NOMO-1 (cell line): ENCODE measurements around the gene PGGHG.

Source experiments
- DNase-seq, 2 experiments: peaks; one replicate each; lab custom pipeline; 2025; ENCODE audit not compliant: unreplicated experiment in 2 of 2; lab: John Stamatoyannopoulos, UW

PGGHG gene

DNA sequence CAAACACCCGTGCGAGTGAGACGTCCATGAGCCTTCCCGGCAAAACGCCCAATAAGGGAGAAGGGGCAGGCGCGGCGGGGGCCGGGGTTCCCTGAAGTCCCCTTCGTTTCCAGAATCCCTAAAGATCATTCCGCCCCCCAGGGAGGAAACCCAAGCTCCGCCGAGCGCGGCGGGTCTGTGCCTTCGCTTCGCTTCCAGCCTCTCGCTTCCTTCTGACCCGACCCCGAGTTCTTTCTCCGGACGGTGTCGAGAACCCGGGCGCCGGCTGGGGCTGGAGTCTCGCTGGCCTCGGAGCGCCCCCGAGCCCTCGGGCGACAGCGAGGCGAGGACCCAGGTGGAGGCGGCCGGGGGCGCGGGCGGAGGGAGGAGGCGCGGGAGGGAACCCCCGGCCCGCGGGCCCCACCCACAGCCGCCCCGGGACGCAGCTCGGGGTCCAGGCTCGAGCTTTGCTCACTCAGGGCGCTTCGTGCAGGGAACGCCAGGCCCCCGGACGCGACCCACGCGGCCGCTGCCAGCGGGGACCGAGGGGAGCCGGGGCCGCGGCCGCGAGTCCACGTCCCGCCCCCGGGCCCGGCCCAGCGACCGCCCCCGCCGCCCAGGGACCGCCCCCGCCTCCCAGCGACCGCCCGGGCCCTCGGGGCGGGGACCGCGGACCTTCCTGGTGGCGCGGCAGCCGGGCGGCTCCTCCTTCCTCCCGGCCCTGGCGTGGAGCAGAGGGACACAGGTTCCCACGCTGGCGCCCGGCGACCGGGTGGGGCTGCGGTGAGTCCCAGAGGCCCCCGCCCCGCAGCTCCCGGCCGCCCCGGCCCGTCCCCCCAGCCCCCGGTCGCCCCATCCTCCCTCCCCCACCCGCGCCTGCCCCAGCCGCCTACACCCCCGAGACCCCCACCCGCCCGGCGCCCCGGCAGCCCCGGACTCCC, at the start of gene PGGHG:
Gene PGGHG, plus strand, starts transcription at position 649 of the 920 bp plus-strand sequence. CDS start 691 bp downstream, outside the sequence.
- DNase-seq: peak; percentile 28 to 57

DNA sequence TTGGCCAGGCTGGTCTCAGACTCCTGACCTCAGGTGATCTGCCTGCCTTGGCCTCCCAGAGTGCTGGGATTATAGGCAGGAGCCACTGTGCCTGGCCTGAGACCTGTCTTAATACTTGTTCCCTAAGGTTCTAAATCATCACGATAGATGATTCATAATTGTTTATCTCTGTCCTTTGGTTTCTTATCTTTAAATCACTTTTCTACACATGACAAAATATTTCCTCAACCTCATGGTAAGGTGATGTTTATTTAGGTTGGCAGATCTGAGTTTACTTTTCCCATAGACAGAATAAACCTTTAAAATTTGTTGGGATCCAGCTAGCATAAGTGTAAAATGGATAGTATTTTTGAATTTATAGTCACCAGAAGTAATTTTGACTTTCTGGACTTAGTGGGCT, 48.6 kb upstream of the PGGHG start:
- no peak for DNase-seq

DNA sequence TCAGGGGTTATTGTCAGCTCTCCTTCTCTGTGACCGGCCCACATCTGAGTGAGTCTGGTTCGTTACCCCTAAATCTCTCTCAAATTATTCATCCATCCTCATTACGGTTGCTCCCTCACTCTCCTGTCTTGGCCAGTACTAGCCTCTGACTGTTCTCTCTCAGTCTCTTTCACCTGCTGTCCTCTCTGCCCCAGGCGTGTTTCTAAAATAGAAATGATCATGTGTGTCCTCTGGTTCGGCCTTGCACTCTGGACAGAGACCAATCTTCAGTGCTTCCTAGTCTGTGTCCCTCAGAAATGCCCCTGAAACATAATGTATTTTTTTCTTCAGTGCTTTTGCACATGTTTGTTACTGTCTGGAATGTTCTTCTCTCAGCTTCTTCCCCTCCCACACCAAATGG, 47.3 kb upstream of the PGGHG start:
- no peak for DNase-seq

DNA sequence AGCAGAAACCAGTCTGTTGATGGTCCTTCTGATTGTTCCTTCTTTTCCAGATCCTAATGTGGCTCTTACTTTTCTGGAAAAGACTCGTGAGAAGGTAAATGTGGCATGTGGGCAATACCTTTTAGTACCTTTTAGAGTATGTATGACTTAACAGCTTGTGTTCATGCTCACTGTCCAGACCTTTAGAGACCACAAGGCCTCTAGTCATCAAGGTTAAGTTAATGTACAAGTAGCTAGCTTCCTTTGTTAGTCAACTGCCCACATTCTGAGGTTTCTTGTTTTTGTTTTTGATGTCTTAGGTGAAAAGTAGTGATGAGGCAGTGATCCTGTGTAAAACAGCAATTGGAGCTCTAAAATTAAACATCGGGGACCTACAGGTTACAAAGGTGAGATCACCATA, 44.5 kb upstream of the PGGHG start:
- DNase-seq: no peak

DNA sequence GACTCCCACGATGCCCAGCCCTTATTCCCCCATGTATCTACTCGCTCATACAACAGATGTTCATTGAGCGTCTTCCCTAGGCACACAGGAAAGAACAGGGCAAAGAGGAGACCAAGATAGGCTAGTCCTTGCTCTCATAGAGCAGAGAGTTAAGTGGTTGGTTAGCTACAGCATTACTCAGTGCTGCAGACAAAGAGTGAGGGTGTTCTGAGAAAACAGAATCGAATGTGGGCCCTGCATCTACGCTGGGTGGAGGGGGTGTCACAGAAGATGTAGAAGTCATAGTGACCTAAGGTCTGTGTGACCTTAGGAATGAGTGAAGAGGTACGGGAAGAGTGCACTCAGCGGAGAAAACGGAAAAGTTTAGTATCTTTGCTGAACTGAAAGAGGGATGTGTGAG, 39.9 kb upstream of the PGGHG start:
- no peak for DNase-seq

DNA sequence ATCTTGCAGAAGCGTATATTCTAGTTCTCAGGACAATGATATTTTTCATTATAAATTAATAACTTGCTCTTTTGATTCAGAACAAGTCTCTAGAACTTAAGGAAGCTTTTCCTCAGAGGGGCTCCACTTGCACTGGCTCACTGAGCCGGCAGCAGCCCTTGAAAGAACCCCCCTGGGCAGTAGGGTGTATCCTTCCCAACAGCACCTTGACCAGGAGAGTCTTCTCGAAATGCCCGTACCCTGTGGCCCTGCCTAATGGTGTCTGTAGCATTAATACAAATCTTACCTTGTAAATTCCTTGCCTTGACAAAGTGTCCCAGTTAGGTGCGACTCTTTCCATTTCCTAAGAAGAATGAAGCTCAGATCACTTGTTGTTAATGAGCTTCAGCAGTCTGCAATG, 38.7 kb upstream of the PGGHG start:
- DNase-seq: no peak

DNA sequence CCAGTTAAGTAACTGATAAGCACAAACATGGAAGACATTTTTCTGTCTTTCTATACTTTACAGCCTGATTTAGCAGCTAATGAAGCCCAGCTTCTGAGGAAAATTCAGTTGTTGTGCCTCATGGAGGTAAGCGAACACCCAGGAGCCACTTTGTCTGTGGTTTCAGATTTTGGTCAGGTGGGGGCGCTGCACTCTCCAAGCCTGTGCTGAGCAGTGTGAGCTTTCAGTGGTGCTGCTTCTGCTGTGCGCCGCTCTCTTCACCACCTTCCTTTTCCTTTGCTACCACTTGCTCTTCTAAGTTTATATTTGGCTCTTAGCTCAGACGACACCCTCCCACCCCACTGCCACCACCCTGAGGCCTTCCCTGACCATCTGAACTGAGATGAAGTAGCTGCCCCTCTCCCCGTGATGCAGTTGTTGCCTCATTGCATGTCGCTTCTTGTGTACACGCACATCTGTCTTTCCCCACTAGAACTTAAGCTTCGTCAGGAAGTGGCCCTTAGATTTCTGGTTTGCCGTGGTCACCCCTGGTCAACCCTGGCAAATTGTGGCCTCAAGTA, 38.1 kb upstream of the PGGHG start:
- peak; percentile 44 to 63 for DNase-seq

DNA sequence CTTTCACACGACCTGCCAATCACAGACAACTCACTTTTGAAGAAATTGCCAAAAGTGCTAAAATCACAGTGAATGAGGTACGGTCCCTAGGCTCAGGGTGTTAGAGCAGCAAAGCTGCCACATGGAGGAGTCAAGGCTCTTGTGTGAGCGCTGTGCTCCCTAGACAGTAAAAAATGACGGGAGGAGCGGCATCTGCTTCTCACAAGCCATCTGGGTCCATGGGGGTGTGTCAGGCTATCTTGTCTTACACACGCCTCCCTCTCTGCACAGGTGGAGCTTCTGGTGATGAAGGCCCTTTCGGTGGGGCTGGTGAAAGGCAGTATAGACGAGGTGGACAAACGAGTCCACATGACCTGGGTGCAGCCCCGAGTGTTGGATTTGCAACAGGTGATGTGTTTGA, 37.4 kb upstream of the PGGHG start:
- DNase-seq: no peak

DNA sequence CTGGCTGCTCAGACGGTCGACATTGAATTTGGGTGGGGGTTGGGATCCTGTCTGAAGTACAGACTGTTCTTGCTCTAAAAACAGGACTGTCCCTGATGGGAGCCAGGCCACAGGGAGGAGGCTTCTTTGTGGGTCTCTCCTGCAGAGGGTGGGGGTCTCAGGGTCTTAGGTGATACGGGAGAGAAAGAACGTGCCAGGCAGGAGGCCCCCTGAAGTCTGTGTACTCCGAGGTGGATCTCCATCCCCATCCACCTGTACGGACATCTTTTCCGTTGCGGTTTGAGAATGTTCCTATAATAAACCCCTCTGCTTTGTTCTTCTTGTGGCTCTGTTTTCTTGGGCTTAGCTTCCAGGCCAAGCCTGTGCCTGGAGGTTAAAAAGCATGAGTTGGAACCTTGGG, 36.3 kb upstream of the PGGHG start:
- no peak for DNase-seq

DNA sequence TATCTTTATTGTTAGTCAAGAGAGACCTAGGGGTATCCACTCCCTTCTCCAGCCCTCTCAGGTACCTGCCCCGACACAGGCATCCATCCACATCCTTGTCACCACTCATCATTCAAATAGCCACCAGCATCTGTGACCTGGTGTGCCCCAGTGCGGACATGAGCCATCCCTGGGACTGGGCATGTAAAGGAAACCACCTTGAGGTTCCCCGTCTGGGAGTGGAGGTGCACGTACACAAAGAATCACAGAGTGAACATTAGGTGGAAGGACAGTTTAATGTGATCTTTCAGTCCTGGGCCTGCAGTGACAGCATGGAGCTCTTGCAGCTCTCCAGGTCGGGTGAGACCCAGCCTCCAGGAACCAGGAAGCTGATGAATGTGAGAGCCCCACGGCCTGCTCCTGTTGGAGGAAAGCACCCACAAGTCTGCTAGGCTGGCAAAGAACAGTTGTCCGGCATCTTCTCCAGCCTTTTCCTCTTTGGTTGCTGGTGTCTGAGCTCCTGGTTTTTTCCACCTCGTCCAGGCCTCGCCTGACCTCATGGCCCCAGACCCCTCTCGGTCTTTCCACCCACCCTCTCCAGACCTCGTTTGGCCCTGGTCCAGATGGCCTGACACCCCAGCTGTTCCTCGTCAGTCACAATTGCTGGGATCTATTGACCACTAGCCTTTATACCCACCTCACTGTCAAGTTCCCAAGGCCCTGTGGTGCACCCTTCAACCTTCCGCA, 35.6 kb upstream of the PGGHG start:
- no peak for DNase-seq

DNA sequence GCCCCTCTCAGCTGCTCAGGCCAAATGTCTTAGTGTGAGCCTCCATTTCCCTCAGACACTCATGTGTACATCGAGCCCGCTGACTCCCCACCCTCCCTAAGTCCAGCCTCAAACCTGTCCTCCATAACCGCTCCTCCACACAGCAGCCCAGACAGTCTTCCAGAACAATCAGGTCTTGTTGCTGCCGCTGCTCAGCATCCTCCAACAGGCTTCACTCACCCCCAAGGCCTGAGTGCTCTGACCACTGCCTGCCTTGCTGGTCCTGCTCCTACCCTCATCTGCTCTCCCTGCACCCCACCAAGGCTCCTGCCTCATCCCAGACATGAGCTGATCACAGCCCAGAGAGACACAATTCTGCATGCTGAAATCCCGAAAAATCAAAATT, 35.0 kb upstream of the PGGHG start:
- DNase-seq: no peak

DNA sequence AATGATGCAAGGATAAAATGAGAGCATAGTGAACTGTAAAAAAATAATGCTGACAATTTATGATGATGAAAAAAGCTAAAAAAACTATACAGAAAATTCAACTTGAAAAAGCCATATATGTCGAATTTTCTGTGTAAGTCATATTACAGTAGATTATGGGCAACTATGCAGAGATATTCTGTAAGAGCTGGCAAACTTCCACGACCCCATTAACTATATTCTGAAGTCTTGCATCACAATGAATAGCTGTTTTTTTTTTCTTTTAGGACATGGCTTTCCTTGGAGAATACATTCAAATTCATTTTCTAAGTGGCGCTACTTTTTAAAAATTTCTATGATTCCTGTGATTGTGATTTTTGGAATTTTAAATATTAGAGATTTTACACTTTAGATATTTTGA, 33.8 kb upstream of the PGGHG start:
- DNase-seq: no peak

DNA sequence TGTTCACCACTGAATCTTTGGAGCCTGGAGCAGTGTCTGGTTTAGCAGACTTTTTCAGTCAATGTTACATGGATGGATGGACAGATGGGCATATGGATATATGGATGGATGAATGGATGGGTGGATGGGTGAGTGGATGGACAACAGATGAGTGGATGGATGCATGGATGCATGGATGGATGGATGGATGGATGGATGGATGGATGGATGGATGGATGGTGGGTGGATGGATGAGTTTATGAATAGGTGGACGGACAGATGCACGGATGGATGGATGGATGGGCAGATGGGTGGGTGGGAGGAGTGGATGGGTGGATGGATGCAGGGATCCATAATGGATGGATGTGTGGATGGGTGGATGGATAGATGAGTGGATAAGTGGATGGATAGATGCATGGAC, 33.1 kb upstream of the PGGHG start:
- no peak for DNase-seq

DNA sequence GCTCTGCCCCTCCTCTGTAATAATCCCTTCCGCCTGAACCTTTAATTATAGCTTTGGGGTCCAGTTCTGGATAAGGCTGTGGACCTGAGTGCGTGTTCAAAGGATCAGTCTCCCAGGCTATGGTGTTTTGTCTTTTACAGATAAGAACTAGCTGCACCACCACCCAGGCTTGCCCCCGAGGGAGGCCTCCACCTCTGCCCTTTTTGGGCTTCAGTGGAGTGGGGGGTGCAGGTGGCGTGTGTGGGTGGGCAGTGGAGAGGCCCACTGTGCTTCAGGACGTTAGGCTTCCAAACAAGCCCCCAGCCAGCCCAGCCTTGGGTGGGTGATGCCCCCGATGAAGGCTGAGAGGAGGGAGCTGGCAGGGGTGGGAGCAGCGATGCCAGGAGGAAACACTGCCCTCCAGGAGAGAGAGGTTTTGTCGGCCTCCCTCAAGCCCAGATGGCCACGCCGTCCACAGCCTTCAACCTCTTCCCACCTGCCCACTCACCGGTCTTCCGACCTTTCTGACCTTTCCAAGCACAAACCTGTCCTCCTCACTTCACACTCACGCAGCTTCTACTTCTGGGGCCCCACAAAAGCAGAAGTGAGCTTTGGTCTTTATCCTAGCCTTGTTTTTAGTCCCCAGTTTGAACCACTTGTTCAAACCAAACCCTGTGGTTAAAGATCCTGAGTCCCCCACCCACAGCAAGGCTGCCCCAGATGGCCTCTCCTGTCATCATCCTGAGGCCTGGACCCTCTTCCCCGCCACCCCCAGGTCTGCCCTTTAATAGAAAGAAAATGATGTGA, 31.8 kb upstream of the PGGHG start:
- peak; percentile 38 to 63 for DNase-seq

DNA sequence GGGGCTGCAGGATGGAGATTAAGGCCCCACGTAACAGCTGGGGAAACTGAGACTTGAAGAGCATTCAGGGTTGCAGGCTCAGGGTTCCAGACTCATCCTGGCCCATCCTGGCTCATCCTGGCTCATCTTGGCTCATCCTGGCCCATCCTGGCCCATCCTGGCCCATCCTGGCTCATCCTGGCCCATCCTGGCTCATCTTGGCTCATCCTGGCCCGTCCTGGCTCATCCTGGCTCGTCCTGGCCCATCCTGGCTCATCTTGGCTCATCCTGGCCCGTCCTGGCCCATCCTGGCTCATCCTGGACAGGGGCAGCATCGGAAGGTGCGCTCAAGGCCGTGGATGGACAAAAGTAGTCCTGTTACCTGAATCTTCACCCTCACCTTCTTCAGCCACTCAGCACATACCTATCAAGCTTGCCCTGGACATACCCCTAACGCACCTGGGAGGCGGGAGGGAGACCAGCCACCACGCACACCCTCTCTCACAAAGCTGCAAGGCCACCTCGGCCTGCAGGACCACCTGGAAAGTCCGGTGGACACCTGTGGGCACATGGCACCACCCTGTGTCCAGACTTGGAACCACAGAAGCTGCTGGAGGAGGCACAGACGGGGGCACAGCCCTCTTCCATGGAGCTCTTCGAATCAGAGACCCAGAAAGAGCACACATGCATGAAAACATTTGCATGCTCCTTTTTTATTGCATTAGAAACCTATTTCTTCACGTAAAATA, 31.0 kb upstream of the PGGHG start:
- DNase-seq: no peak

DNA sequence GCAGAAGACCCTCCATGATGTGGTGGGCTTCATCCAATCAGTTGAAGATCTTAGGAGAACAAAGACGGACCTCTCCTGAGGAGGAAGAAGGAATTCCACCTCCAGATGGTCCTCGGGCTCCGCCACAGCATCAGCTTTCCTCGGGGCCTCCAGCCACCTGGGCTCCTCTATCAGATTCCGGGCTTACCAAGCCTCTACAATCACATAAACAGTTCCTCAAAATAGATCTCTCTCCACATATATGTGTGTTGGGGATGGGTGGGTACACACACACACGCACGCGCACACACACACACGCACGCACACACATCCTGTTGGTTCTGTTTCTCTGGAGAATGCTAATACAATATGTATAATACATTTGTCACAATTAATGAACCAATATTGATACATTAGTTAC, 29.5 kb upstream of the PGGHG start:
- DNase-seq: no peak

DNA sequence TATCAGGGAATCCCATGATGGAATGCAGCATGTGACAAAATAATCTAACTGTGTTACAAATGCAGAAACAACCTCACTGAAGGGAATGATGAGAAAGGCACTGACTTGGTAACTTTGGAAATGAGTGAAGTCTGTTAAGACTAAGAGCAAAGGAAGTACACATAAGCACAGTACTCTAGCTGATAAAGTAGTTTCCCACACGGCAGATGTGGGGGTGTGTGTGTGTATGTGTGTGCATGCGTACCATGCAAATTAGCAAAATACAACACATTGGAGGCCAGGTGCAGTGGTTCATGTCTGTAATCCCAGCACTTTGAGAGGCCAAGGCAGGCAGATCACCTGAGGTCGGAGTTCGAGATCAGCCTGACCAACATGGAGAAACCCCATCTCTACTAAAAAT, 27.3 kb upstream of the PGGHG start:
- no peak for DNase-seq

DNA sequence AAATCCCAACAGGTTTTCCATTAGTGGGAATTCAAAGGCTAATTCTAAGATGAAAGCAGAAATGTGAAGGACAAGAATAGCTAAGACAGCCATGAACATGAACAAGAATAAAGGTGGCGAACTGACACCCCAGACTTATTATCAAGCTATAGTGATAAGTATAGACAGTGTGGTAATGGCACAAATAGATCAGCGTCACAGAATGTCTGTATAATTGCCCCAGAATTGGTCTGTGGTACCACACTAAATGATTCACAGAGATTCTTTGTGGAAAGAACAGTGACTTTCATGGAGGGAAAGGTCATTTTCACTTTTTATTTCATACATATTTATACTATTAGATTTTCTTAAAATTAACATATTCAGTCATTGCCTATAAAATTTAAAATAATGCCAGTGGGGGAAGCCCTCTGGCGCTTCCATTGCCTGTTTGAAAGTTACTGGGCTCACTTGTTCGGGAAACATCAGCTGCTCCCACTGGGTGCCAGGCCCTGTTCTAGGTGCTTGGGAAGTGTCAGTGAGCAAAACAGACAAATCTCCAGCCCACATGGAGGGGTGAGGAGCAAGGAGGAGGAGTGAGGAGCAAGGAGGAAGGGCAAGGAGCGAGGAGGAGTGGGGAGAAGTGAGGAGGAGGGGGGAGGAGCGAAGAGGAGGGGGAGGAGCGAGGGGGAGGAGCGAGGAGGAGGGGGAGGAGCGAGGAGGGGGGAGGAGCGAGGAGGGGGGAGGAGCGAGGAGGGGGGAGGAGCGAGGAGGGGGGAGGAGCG, 22.1 kb upstream of the PGGHG start:
- peak in 1 of 2 experiments; percentile 27 for DNase-seq

DNA sequence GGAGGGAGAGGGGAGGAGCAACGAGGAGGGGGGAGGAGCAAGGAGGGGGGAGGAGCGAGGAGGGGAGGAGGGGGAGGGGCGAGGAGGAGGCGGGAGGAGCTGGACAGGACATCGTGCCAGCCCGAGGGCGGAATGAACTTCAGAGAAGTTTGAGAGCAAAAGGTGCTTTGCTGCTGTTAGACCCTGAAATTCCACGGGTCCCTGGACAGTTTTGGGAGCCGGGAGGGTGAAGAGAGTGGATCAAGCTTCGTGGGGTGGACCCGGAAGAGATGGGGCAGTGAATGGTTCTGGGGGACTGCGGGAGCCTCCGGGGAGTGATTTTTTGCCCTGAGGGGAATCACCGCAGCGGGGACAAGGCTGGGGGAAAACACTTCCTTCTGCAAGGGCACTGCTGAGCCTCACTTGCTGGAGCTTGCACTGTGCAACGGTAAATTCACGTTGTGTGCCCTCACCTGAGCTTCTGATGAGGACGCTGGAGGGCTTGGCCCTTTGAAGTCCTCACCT, 21.4 kb upstream of the PGGHG start:
- peak; percentile 4 to 65 for DNase-seq
